ENCODE data around the gene HSPG2. TPM values are rescaled to one million over a fixed set of nuclear protein-coding genes. Genes with fewer than 3 reads are reported as not detected.

The HSPG2 gene
- total and polyA plus RNA-seq, 9 of the 15 experiments (the other 6 are each of a cell fraction or from before 2014, with no cell fraction given), result 0.14 to 160 (median 15.7) TPM

DNA sequence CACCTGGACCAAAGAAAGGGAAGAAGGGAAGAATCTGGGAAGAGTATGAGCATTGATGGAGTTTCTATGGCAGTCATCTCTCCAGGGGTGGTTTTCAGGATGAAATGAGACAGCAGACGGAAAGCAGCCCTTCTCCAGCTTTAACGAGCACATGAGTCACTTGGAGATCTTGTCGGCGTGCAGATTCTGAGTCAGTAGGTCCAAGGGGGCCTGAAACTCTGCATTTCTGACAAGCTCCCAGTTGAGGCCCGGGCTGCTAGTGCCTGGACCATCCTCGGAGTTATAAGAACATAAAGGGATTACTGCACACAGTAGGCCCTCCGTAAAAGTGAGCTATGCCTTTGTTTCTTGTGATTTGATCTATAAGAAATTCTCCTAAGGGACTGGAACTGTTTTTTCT lies 17.6 kb downstream of the HSPG2 start (continued):
- TF ChIP-seq GTF2B (IDR thresholded peaks at IDR 0.05; ENCODE audit: extremely low read depth, insufficient read length) (no peak), ARID3B (CRISPR knock-in tag; IDR thresholded peaks at IDR 0.05; ENCODE audit: borderline replicate concordance) (no peak), RFX7 (CRISPR knock-in tag; IDR thresholded peaks at IDR 0.05) (no peak), ZNF407 (IDR thresholded peaks at IDR 0.05; ENCODE audit: low read depth) (no peak), ZNF436 (CRISPR knock-in tag; IDR thresholded peaks at IDR 0.05) (no peak), C11orf30 (IDR thresholded peaks at IDR 0.05; ENCODE audit: low read depth) (peak; percentile 4; the same call in 1 of the 2 replicates), PCBP1 (IDR thresholded peaks at IDR 0.05; ENCODE audit: low read depth, low read length, poor library complexity, severe bottlenecking) (no peak), TEAD1 (CRISPR knock-in tag; IDR thresholded peaks at IDR 0.05) (no peak), TBP (optimal IDR thresholded peaks at IDR 0.05; ENCODE audit: low read depth, low read length) (no peak)
- TF ChIP-seq, protein P1, sequence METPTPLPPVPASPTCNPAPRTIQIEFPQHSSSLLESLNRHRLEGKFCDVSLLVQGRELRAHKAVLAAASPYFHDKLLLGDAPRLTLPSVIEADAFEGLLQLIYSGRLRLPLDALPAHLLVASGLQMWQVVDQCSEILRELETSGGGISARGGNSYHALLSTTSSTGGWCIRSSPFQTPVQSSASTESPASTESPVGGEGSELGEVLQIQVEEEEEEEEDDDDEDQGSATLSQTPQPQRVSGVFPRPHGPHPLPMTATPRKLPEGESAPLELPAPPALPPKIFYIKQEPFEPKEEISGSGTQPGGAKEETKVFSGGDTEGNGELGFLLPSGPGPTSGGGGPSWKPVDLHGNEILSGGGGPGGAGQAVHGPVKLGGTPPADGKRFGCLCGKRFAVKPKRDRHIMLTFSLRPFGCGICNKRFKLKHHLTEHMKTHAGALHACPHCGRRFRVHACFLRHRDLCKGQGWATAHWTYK (CRISPR knock-in tag; IDR thresholded peaks at IDR 0.05), result no peak
- TF ChIP-seq, protein P2, sequence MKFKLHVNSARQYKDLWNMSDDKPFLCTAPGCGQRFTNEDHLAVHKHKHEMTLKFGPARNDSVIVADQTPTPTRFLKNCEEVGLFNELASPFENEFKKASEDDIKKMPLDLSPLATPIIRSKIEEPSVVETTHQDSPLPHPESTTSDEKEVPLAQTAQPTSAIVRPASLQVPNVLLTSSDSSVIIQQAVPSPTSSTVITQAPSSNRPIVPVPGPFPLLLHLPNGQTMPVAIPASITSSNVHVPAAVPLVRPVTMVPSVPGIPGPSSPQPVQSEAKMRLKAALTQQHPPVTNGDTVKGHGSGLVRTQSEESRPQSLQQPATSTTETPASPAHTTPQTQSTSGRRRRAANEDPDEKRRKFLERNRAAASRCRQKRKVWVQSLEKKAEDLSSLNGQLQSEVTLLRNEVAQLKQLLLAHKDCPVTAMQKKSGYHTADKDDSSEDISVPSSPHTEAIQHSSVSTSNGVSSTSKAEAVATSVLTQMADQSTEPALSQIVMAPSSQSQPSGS (CRISPR knock-in tag; IDR thresholded peaks at IDR 0.05), result no peak
- TF ChIP-seq, protein P3, sequence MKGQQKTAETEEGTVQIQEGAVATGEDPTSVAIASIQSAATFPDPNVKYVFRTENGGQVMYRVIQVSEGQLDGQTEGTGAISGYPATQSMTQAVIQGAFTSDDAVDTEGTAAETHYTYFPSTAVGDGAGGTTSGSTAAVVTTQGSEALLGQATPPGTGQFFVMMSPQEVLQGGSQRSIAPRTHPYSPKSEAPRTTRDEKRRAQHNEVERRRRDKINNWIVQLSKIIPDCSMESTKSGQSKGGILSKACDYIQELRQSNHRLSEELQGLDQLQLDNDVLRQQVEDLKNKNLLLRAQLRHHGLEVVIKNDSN (CRISPR knock-in tag; IDR thresholded peaks at IDR 0.05), result no peak
- TF ChIP-seq, protein P4, sequence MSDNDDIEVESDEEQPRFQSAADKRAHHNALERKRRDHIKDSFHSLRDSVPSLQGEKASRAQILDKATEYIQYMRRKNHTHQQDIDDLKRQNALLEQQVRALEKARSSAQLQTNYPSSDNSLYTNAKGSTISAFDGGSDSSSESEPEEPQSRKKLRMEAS (CRISPR knock-in tag; IDR thresholded peaks at IDR 0.05), result peak; percentile 36; the same call in 1 of the 2 replicates
